ENCODE data around the gene EPDR1. TPM values are rescaled to one million over a fixed set of nuclear protein-coding genes. Genes with fewer than 3 reads are reported as not detected.

The EPDR1 gene
- total RNA-seq, 2 experiments from 2014 or later, result 0.54 to 0.87 TPM

GRCh38 chr7:37918526-37918925 lies 1.9 kb upstream of the EPDR1 start:
- peaks cover 20% of the 10 kb centered on the region for H3K4me1 Mint-ChIP-seq
- H3K36me3 Mint-ChIP-seq (ENCODE audit: low read depth), result no peaks in the 10 kb centered on the region
- H3K27me3 Mint-ChIP-seq, result peaks cover 77% of the 10 kb centered on the region
- H3K27ac Mint-ChIP-seq, result no peak overlapping the region
- no peak for DNase-seq
- ChIA-PET CTCF (no interaction called here), POLR2A (no interaction called here)
- H3K4me3 Mint-ChIP-seq, result no peak overlapping the region
- H3K9me3 Mint-ChIP-seq, result no peaks in the 10 kb centered on the region

GRCh38 chr7:37920849-37921805 lies 687 bp downstream of the EPDR1 start:
- no peak overlapping the region for H3K27ac Mint-ChIP-seq
- CTCF ChIA-PET, result interaction anchor here (1.4 kb wide), 1 partner anchor 14 kb away, joined by 3 read pairs; no protein-coding TSS in a partner anchor
- no peak for DNase-seq
- H3K27me3 Mint-ChIP-seq, result peaks cover 58% of the 10 kb centered on the region
- H3K4me3 Mint-ChIP-seq, result peak overlapping the region; percentile 66
- H3K4me1 Mint-ChIP-seq, result peaks cover 17% of the 10 kb centered on the region
- peaks cover 4% of the 10 kb centered on the region for H3K9me3 Mint-ChIP-seq
- H3K36me3 Mint-ChIP-seq (ENCODE audit: low read depth), result no peaks in the 10 kb centered on the region
- POLR2A ChIA-PET, result no interaction called here

GRCh38 chr7:37921876-37922275 lies 1.4 kb downstream of the EPDR1 start:
- Mint-ChIP-seq H3K4me3 (no peak overlapping the region), H3K9me3 (peaks cover 5% of the 10 kb centered on the region), H3K27me3 (peaks cover 54% of the 10 kb centered on the region), H3K4me1 (peaks cover 14% of the 10 kb centered on the region), H3K36me3 (ENCODE audit: low read depth) (no peaks in the 10 kb centered on the region), H3K27ac (no peak overlapping the region)
- CTCF ChIA-PET, result no interaction called here
- POLR2A ChIA-PET, result no interaction called here
- no peak for DNase-seq

GRCh38 chr7:37923996-37924395 lies 3.6 kb downstream of the EPDR1 start:
- peaks cover 5% of the 10 kb centered on the region for H3K9me3 Mint-ChIP-seq
- peaks cover 35% of the 10 kb centered on the region for H3K27me3 Mint-ChIP-seq
- CTCF ChIA-PET, result no interaction called here
- H3K4me1 Mint-ChIP-seq, result peaks cover 10% of the 10 kb centered on the region
- DNase-seq, result no peak
- no peaks in the 10 kb centered on the region for H3K36me3 Mint-ChIP-seq (ENCODE audit: low read depth)
- no peak overlapping the region for H3K27ac Mint-ChIP-seq
- H3K4me3 Mint-ChIP-seq, result no peak overlapping the region
- POLR2A ChIA-PET, result no interaction called here

- Mint-ChIP-seq H3K4me3 (no peak overlapping the region), H3K9me3 (peaks cover 5% of the 10 kb centered on the region), H3K36me3 (ENCODE audit: low read depth) (no peaks in the 10 kb centered on the region), H3K27me3 (peaks cover 30% of the 10 kb centered on the region), H3K4me1 (peaks cover 10% of the 10 kb centered on the region), H3K27ac (no peak overlapping the region)
- no peak for DNase-seq
- ChIA-PET CTCF (no interaction called here), POLR2A (no interaction called here)
Measured at GRCh38 chr7:37924491-37925041, 4.1 kb downstream of the EPDR1 start.

- H3K36me3 Mint-ChIP-seq (ENCODE audit: low read depth), result no peaks in the 10 kb centered on the region
- H3K27me3 Mint-ChIP-seq, result peaks cover 19% of the 10 kb centered on the region
- peaks cover 5% of the 10 kb centered on the region for H3K9me3 Mint-ChIP-seq
- H3K4me1 Mint-ChIP-seq, result peaks cover 4% of the 10 kb centered on the region
- CTCF ChIA-PET, result no interaction called here
- no peak overlapping the region for H3K4me3 Mint-ChIP-seq
- DNase-seq, result no peak
- no peak overlapping the region for H3K27ac Mint-ChIP-seq
- POLR2A ChIA-PET, result no interaction called here
Measured at GRCh38 chr7:37925620-37926019, 5.2 kb downstream of the EPDR1 start.

- ChIA-PET CTCF (interaction anchor here (1.4 kb wide), 1 partner anchor 11 kb away, joined by 5 read pairs; the partner anchor contains the start of gene SFRP4), POLR2A (no interaction called here)
- H3K4me1 Mint-ChIP-seq, result no peaks in the 10 kb centered on the region
- H3K27ac Mint-ChIP-seq, result no peak overlapping the region
- no peak for DNase-seq
- no peak overlapping the region for H3K4me3 Mint-ChIP-seq
- H3K27me3 Mint-ChIP-seq, result peaks cover 9% of the 10 kb centered on the region
- no peaks in the 10 kb centered on the region for H3K36me3 Mint-ChIP-seq (ENCODE audit: low read depth)
- H3K9me3 Mint-ChIP-seq, result peaks cover 5% of the 10 kb centered on the region
Measured at GRCh38 chr7:37927773-37928444, 7.5 kb downstream of the EPDR1 start.

GRCh38 chr7:37928878-37929277 lies 8.4 kb downstream of the EPDR1 start:
- ChIA-PET POLR2A (no interaction called here), CTCF (interaction anchor here (1.4 kb wide), 1 partner anchor 11 kb away, joined by 5 read pairs; the partner anchor contains the start of gene SFRP4)
- no peak for DNase-seq
- Mint-ChIP-seq H3K4me3 (no peak overlapping the region), H3K4me1 (no peaks in the 10 kb centered on the region), H3K27me3 (peaks cover 4% of the 10 kb centered on the region), H3K9me3 (peaks cover 5% of the 10 kb centered on the region), H3K27ac (no peak overlapping the region), H3K36me3 (ENCODE audit: low read depth) (no peaks in the 10 kb centered on the region)

- H3K9me3 Mint-ChIP-seq, result peaks cover 2% of the 10 kb centered on the region
- no peak overlapping the region for H3K4me3 Mint-ChIP-seq
- no peak for DNase-seq
- H3K27ac Mint-ChIP-seq, result no peak overlapping the region
- ChIA-PET POLR2A (no interaction called here), CTCF (interaction anchor here (0.6 kb wide), 1 partner anchor 701 kb away, joined by 3 read pairs; no protein-coding TSS in a partner anchor)
- H3K36me3 Mint-ChIP-seq (ENCODE audit: low read depth), result no peaks in the 10 kb centered on the region
- peaks cover 2% of the 10 kb centered on the region for H3K27me3 Mint-ChIP-seq
- no peaks in the 10 kb centered on the region for H3K4me1 Mint-ChIP-seq
Measured at GRCh38 chr7:37930226-37930948, 9.9 kb downstream of the EPDR1 start.

GRCh38 chr7:37932543-37932942 lies 12.1 kb downstream of the EPDR1 start:
- ChIA-PET CTCF (interaction anchor here (0.8 kb wide), 1 partner anchor 15 kb away, joined by 3 read pairs; no protein-coding TSS in a partner anchor), POLR2A (no interaction called here)
- Mint-ChIP-seq H3K9me3 (no peaks in the 10 kb centered on the region), H3K36me3 (ENCODE audit: low read depth) (no peaks in the 10 kb centered on the region), H3K27me3 (peaks cover 3% of the 10 kb centered on the region), H3K4me1 (no peaks in the 10 kb centered on the region), H3K27ac (no peak overlapping the region), H3K4me3 (no peak overlapping the region)
- DNase-seq, result no peak

GRCh38 chr7:37933018-37933566 lies 12.7 kb downstream of the EPDR1 start:
- Mint-ChIP-seq H3K4me3 (no peak overlapping the region), H3K27ac (no peak overlapping the region), H3K36me3 (ENCODE audit: low read depth) (no peaks in the 10 kb centered on the region), H3K4me1 (no peaks in the 10 kb centered on the region), H3K9me3 (no peaks in the 10 kb centered on the region), H3K27me3 (peaks cover 3% of the 10 kb centered on the region)
- ChIA-PET CTCF (interaction anchor here (0.8 kb wide), 1 partner anchor 15 kb away, joined by 3 read pairs; no protein-coding TSS in a partner anchor), POLR2A (no interaction called here)
- no peak for DNase-seq

- ChIA-PET POLR2A (no interaction called here), CTCF (no interaction called here)
- Mint-ChIP-seq H3K4me3 (no peak overlapping the region), H3K9me3 (no peaks in the 10 kb centered on the region), H3K4me1 (no peaks in the 10 kb centered on the region), H3K27ac (no peak overlapping the region), H3K27me3 (no peaks in the 10 kb centered on the region), H3K36me3 (ENCODE audit: low read depth) (no peaks in the 10 kb centered on the region)
- DNase-seq, result no peak
Measured at GRCh38 chr7:37942934-37943610, 22.6 kb downstream of the EPDR1 start.
